Activated CD8-positive, alpha-beta memory T cell treated with anti-CD3 and anti-CD28 coated beads, Interleukin-2, amount 10 ng/mL, durations not matched to agents 7 days and 5 days (primary cell): ENCODE measurements around the gene TMEM266. TPM values are rescaled to one million over a fixed set of nuclear protein-coding genes. Genes with fewer than 3 reads are reported as not detected.

Source experiments
- ATAC-seq: fragments of 150-1000 bp; cut with Tn5 transposase; one replicate; pipeline ENCODE4 v1.10.0; 2021; ENCODE audit warnings: moderate library complexity
- CTCF ChIA-PET: fragments of 350-600 bp; sonication (Branson Sonifier 250); formaldehyde crosslinking; loops from one replicate; lab custom pipeline; 2021; ENCODE audit warnings: antibody characterized with exemption; lab: Charles Lee
- DNase-seq: peaks from one replicate; pipeline ENCODE4 v3.0.0-alpha.2; 2020
- H3K27ac Mint-ChIP-seq: one replicate; pipeline ENCODE4 v1.8.0; 2021; ENCODE audit warnings: mild to moderate bottlenecking, mixed read lengths
- H3K27me3 Mint-ChIP-seq: one replicate; pipeline ENCODE4 v1.8.0; 2021; ENCODE audit warnings: mixed read lengths
- H3K36me3 Mint-ChIP-seq: one replicate; pipeline ENCODE4 v1.8.0; 2021; ENCODE audit warnings: mild to moderate bottlenecking, mixed read lengths
- H3K4me1 Mint-ChIP-seq: one replicate; pipeline ENCODE4 v1.8.0; 2021; ENCODE audit warnings: mixed read lengths
- H3K4me3 Mint-ChIP-seq: one replicate; pipeline ENCODE4 v1.8.0; 2021; ENCODE audit warnings: mild to moderate bottlenecking, moderate library complexity, mixed read lengths
- H3K9me3 Mint-ChIP-seq: one replicate; pipeline ENCODE4 v1.8.0; 2022; ENCODE audit warnings: low read depth, mixed read lengths
- total RNA-seq, 2 experiments: library from RNA; stranded (reverse); gene quantifications; one replicate each; pipeline ENCODE4 v1.2.3, GENCODE V29; 2021

The TMEM266 gene
- total RNA-seq, 2 experiments from 2014 or later = not detected

- no peak for ATAC-seq
- Mint-ChIP-seq H3K4me1 (no peaks in the 10 kb centered on the region), H3K4me3 (no peak overlapping the region), H3K27me3 (peaks cover 5% of the 10 kb centered on the region), H3K36me3 (no peaks in the 10 kb centered on the region), H3K9me3 (no peaks in the 10 kb centered on the region), H3K27ac (no peak overlapping the region)
- CTCF ChIA-PET = no interaction called here
- no peak for DNase-seq
Observed at GRCh38 chr15:76116138-76116885, 56.5 kb downstream of the TMEM266 start.

- Mint-ChIP-seq H3K36me3 (no peaks in the 10 kb centered on the region), H3K27ac (no peak overlapping the region), H3K4me3 (no peak overlapping the region), H3K27me3 (peaks cover 13% of the 10 kb centered on the region), H3K4me1 (no peaks in the 10 kb centered on the region), H3K9me3 (no peaks in the 10 kb centered on the region)
- ATAC-seq (no peak), DNase-seq (no peak)
- CTCF ChIA-PET = no interaction called here
Observed at GRCh38 chr15:76117181-76117580, 57.4 kb downstream of the TMEM266 start.

GRCh38 chr15:76118767-76119166, 59.0 kb downstream of the TMEM266 start:
- CTCF ChIA-PET = interaction anchor here (0.6 kb wide), 1 partner anchor 253 kb away, joined by 4 read pairs; no protein-coding TSS in a partner anchor

GRCh38 chr15:76123031-76123430, 63.2 kb downstream of the TMEM266 start:
- Mint-ChIP-seq H3K36me3 (no peaks in the 10 kb centered on the region), H3K9me3 (no peaks in the 10 kb centered on the region), H3K4me1 (no peaks in the 10 kb centered on the region), H3K4me3 (no peak overlapping the region), H3K27me3 (peaks cover 48% of the 10 kb centered on the region), H3K27ac (no peak overlapping the region)
- DNase-seq (no peak), ATAC-seq (no peak)
- CTCF ChIA-PET = interaction anchor here (2.1 to 2.2 kb wide), 2 partner anchors 11 to 16 kb away, joined by 4 read pairs; no protein-coding TSS in a partner anchor

More at GRCh38 chr15:76118767-76119166, 59.0 kb downstream of the TMEM266 start:
- ATAC-seq (no peak), DNase-seq (no peak)
- no peaks in the 10 kb centered on the region for H3K4me1 Mint-ChIP-seq
- H3K36me3 Mint-ChIP-seq = no peaks in the 10 kb centered on the region
- no peak overlapping the region for H3K4me3 Mint-ChIP-seq
- no peaks in the 10 kb centered on the region for H3K9me3 Mint-ChIP-seq
- H3K27me3 Mint-ChIP-seq = peaks cover 25% of the 10 kb centered on the region
- no peak overlapping the region for H3K27ac Mint-ChIP-seq

GRCh38 chr15:76127169-76127568, 67.4 kb downstream of the TMEM266 start:
- ATAC-seq (no peak), DNase-seq (no peak)
- Mint-ChIP-seq H3K4me3 (no peak overlapping the region), H3K9me3 (no peaks in the 10 kb centered on the region), H3K36me3 (no peaks in the 10 kb centered on the region), H3K27ac (no peak overlapping the region), H3K27me3 (peaks cover 57% of the 10 kb centered on the region), H3K4me1 (no peaks in the 10 kb centered on the region)
- CTCF ChIA-PET = interaction anchor here (0.6 to 2.2 kb wide), 2 partner anchors 11 to 41 kb away, joined by 3 to 6 read pairs; no protein-coding TSS in a partner anchor

- DNase-seq = no peak
- Mint-ChIP-seq H3K9me3 (no peaks in the 10 kb centered on the region), H3K27ac (no peak overlapping the region), H3K4me3 (no peak overlapping the region), H3K27me3 (peaks cover 51% of the 10 kb centered on the region), H3K36me3 (no peaks in the 10 kb centered on the region), H3K4me1 (no peaks in the 10 kb centered on the region)
- no peak for ATAC-seq
- CTCF ChIA-PET = interaction anchor here (1.0 to 2.2 kb wide), 3 partner anchors 11 to 70 kb away, joined by 3 to 6 read pairs (median 5); no protein-coding TSS in a partner anchor
Observed at GRCh38 chr15:76127880-76128279, 68.1 kb downstream of the TMEM266 start.

- CTCF ChIA-PET = interaction anchor here (1.7 to 9.4 kb wide), 3 partner anchors 11 to 75 kb away, joined by 4 to 188 read pairs (median 82); partner anchors contain the start of gene TMEM266
- Mint-ChIP-seq H3K4me1 (peaks cover 23% of the 10 kb centered on the region), H3K27ac (no peak overlapping the region), H3K9me3 (no peaks in the 10 kb centered on the region), H3K27me3 (peaks cover 44% of the 10 kb centered on the region), H3K36me3 (no peaks in the 10 kb centered on the region), H3K4me3 (no peak overlapping the region)
- ATAC-seq (no peak), DNase-seq (no peak)
Observed at GRCh38 chr15:76134537-76134936, 74.8 kb downstream of the TMEM266 start.

- CTCF ChIA-PET = interaction anchor here (1.0 to 9.4 kb wide), 3 partner anchors 14 to 76 kb away, joined by 3 to 188 read pairs (median 82); partner anchors contain the start of gene TMEM266
- ATAC-seq (no peak), DNase-seq (no peak)
- Mint-ChIP-seq H3K9me3 (no peaks in the 10 kb centered on the region), H3K36me3 (no peaks in the 10 kb centered on the region), H3K4me3 (no peak overlapping the region), H3K4me1 (peaks cover 24% of the 10 kb centered on the region), H3K27ac (no peak overlapping the region), H3K27me3 (peaks cover 42% of the 10 kb centered on the region)
Observed at GRCh38 chr15:76135516-76135915, 75.7 kb downstream of the TMEM266 start.

GRCh38 chr15:76138436-76138835, 78.7 kb downstream of the TMEM266 start:
- Mint-ChIP-seq H3K4me1 (peaks cover 24% of the 10 kb centered on the region), H3K27ac (no peak overlapping the region), H3K36me3 (no peaks in the 10 kb centered on the region), H3K4me3 (no peak overlapping the region), H3K9me3 (no peaks in the 10 kb centered on the region), H3K27me3 (peaks cover 53% of the 10 kb centered on the region)
- no peak for DNase-seq
- ATAC-seq = no peak
- CTCF ChIA-PET = interaction anchor here (1.4 to 9.4 kb wide), 13 partner anchors 11 to 410 kb away, joined by 3 to 188 read pairs (median 8); partner anchors contain the start of gene TMEM266

- no peak overlapping the region for H3K4me3 Mint-ChIP-seq
- H3K27ac Mint-ChIP-seq = no peak overlapping the region
- DNase-seq (peak; percentile 89), ATAC-seq (peak; percentile 91)
- CTCF ChIA-PET = interaction anchor here (0.6 to 9.4 kb wide), 30 partner anchors 10 to 550 kb away, joined by 3 to 188 read pairs (median 4); partner anchors contain the start of gene TMEM266
- H3K36me3 Mint-ChIP-seq = no peaks in the 10 kb centered on the region
- H3K9me3 Mint-ChIP-seq = no peaks in the 10 kb centered on the region
- peaks cover 24% of the 10 kb centered on the region for H3K4me1 Mint-ChIP-seq
- peaks cover 56% of the 10 kb centered on the region for H3K27me3 Mint-ChIP-seq
Observed at GRCh38 chr15:76139368-76140073, 79.7 kb downstream of the TMEM266 start.

GRCh38 chr15:76140074-76140464, 80.3 kb downstream of the TMEM266 start:
- Mint-ChIP-seq H3K9me3 (no peaks in the 10 kb centered on the region), H3K27me3 (peaks cover 57% of the 10 kb centered on the region), H3K36me3 (no peaks in the 10 kb centered on the region), H3K4me1 (peaks cover 25% of the 10 kb centered on the region), H3K27ac (no peak overlapping the region), H3K4me3 (no peak overlapping the region)
- DNase-seq (no peak), ATAC-seq (no peak)
- CTCF ChIA-PET = interaction anchor here (0.6 to 9.4 kb wide), 26 partner anchors 9 to 550 kb away, joined by 3 to 188 read pairs (median 5); partner anchors contain the start of gene TMEM266

- Mint-ChIP-seq H3K27ac (no peak overlapping the region), H3K9me3 (no peaks in the 10 kb centered on the region), H3K36me3 (no peaks in the 10 kb centered on the region), H3K27me3 (peaks cover 53% of the 10 kb centered on the region), H3K4me1 (peaks cover 25% of the 10 kb centered on the region), H3K4me3 (no peak overlapping the region)
- no peak for DNase-seq
- ATAC-seq = no peak
- CTCF ChIA-PET = interaction anchor here (0.8 to 5.2 kb wide), 5 partner anchors 9 to 123 kb away, joined by 3 to 82 read pairs (median 3); no protein-coding TSS in a partner anchor
Observed at GRCh38 chr15:76146812-76147211, 87.0 kb downstream of the TMEM266 start.
